GM18861 (cell line): ENCODE results near the gene RMC1.
"Not testable (repeated sequence)": the region's sequence is repeated elsewhere in the genome, so short reads cannot be mapped to it uniquely, and the experiment has no call there.

Experiments used
- ATAC-seq: cut with Tn5 transposase; IDR thresholded peaks from one replicate; pipeline ENCODE4 v1.9.1; 2021; ENCODE audit not compliant: unreplicated experiment

The RMC1 gene

DNA sequence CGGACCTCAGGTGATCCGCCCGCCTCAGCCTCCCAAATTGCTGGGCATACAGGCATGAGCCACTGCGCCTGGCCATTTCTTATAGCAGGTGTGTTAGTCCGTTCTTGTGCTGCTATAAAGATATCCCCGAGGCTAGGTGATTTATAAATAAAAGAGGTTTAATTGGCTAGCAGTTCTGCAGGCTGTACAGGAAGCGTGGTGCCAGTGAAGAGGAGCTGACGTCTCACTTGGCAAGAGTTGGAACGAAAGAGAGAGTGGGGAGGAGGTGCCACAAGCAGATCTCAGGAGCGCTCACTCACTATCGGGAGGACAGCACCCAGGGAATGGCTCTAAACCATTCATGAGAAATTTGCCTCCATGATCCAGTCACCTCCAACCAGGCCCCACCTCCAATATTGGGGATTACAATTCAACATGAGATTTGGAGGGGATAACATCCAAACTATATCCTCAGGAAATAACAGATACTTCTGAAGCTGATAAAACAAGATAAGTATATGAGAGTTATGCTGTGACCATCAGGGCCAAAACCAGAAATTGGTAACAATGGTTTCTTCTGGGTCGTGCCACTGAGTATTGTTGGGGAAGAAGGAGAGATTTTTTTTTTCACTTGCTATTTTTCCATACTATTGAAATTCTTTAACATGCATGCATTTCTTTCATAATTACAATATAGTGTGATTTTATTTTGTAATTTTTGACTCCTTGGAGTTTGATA lies 7.4 kb upstream of the RMC1 start:
- ATAC-seq: no peak

- no peak for ATAC-seq
These were observed 5.2 kb upstream of the RMC1 start for GRCh38 chr18:23498117-23498516.

- ATAC-seq: peak; percentile 37
These were observed 4.4 kb upstream of the RMC1 start for GRCh38 chr18:23498877-23499276.

DNA sequence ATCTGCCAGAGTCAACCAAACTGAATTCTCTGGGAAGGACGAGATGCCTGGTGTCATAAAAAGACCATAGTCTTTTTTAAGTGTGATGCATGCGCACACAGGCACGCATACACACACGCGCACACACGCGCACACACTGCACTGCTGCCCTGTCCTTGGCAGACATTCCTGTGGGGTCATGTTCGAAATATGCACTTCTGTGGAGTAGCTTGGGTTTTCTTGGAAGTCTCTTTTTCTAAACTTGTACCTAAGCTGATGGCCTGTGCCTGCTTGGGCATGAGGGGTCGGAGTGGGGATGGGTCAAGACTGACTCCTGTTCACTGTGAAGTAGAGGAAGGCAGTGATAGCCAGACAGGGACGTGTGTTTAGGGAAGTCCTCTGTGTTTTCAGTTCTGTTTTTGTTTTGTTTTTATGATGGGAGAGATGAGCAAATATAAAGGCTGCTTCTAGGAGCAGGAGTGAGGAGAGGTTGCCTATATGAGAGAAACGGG lies 4.0 kb upstream of the RMC1 start:
- ATAC-seq: no peak

GRCh38 chr18:23501626-23502025 lies 1.7 kb upstream of the RMC1 start:
- no peak for ATAC-seq

DNA sequence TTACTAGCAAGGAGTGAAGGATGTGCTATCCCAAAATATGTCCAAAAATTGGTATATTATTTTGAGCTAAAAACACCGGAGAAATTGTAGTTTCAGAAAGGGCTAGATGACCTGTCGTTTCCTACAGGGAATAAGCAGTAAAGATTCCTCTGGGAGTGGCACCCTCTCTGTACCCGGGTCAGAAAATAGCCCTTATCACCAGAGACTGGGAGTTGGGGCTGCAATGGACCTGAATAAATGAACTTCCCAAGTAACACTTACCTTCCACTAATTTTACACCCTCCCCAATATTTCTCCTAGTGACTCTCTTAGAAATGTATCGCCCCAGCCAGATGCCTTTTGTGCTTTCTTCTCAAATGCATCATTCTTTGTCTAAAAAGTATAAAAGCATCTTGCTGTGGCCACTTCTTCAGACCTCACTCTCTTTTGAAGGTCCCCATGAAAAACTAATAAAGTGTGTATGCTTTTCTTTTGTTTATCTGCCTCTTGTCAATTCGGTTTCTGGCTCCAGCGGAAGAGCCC lies 734 bp upstream of the RMC1 start:
- ATAC-seq: no peak

- ATAC-seq: no peak
These were observed 643 bp downstream of the RMC1 start for GRCh38 chr18:23503963-23504344.

GRCh38 chr18:23504720-23505119 lies 1.4 kb downstream of the RMC1 start:
- ATAC-seq: peak; percentile 82

GRCh38 chr18:23506393-23506792 lies 3.1 kb downstream of the RMC1 start:
- no peak for ATAC-seq

GRCh38 chr18:23510923-23511322 lies 7.6 kb downstream of the RMC1 start:
- ATAC-seq: not testable (repeated sequence)

DNA sequence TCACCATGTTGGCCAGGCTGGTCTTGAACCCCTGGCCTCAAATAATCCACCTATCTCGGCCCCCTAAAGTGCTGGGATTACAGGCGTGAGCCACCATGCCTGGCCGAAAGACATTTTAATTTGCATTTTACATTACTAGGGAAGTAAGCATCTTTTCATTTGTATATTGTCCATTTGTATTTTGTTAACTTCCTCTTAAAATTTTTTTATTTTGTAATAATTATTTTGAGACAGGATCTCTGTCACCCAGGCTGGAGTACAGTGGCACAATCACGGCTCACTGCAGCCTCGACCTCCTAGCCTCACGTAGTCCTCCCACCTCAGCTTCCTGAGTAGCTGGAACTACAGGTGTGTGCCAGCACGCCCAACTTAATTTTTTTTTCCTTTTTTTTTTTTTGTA lies 8.9 kb downstream of the RMC1 start:
- ATAC-seq: not testable (repeated sequence)

GRCh38 chr18:23512641-23513040 lies 9.3 kb downstream of the RMC1 start:
- no peak for ATAC-seq

DNA sequence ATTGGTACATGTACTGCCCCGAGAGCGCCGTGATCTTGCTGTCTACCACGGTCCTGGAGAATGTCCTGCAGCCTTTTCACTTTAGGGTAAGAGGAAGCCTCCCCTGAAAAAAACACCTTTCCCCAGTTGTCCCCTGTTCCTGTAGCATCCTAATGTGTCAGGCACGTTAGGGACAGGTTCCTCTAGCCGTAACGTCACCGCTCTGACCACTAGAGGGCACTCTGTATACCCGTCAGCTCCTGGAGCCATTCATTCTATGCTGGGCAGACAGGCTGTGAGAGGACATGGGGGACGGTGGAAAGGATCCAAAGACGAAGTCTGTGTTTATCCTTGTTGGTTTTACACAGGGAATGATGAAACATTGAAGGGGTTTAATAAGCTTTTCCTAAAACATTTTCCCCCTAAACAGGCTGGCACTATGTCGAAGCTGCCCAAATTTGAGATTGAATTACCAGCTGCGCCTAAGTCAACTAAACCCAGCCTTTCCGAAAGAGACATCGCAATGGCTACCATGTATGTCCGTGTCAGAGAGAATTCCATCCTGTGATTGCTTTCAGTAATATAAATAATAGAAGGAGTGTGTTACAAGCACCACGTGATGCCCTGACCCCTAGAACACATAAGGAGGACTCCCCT lies 12.7 kb downstream of the RMC1 start:
- no peak for ATAC-seq

DNA sequence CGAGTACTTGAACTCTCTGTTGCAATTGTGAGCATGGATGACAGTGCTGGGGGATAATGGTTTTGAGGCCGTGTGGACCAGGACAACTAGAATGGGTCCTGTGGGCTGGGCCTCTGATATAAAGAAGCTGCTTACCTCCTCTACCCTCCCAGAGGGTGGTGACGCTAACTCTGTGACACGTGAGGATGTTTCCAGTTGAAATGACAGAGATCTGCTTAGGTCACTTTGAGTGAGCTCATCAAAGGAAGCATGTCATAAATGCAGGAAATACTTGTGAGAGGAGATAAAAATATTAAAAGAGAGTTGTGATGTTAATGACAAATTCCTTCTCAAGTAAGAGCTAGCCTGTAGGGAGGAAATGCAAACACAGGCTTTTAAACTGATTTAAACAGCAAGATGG lies 16.4 kb downstream of the RMC1 start:
- ATAC-seq: no peak

- no peak for ATAC-seq
These were observed 18.0 kb downstream of the RMC1 start for GRCh38 chr18:23521271-23521670.

DNA sequence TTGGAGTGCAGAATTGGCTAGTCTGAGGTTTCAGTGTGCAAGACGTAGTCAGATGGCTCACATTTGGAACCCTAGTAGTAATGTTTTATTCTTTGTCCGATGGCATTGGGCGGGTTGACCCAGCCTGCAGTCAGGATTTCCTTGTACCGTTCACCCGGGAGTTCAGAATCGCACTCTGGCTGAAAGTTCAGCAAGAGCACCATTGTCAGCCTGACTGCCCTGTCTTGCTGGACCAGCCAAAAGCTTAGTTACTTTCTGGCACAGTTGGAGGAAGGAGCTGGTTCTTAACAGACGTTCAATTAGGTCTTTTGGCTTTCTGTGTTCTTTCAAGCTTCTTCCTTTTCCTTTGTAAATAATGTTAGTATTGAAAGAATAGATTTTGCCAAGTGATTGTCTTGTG lies 18.6 kb downstream of the RMC1 start:
- ATAC-seq: no peak

DNA sequence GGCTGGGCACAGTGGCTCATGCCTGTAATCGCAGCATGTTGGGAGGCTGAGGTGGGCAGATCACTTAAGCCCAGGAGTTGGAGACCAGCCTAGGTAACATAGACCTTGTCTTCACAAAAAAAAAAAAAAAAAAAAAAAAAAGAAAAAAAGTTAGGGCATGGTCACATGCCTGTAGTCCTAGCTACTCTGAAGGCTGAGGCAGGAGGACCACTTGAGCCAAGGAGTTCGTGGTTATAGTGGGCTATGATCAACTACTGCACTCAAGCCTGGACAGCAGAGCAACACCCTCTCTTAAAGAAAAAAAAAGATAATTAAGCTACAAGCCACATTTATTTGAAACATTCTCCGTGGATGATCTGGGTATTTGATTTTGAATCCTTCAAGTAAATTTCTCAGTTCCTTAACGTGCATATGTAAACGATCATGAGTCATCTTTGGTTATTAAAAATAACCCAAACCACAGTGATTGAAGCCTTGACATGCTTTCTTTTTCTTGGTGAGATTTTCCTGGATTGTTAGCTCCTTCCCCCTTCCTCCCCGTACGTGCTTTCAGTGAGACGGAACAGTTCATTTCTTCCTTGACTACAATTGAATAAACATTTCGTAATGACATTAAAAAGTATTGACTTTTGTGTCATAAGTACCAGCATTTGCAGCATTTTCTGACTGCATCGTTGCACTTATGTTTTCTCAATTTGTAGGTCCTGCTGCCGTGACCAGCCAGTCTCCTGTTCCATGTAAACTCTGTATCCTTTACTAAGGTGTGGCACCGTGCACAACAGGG lies 20.3 kb downstream of the RMC1 start:
- ATAC-seq: no peak

- no peak for ATAC-seq
These were observed 20.9 kb downstream of the RMC1 start for GRCh38 chr18:23524213-23524707.

- ATAC-seq: no peak
These were observed 23.3 kb downstream of the RMC1 start for GRCh38 chr18:23526501-23527063.

GRCh38 chr18:23528580-23529472 lies 25.5 kb downstream of the RMC1 start:
- ATAC-seq: no peak
